Endometrial microvascular endothelial cells (primary cell): Measurements from ENCODE around the gene WNK2. TPM values are rescaled to one million over a fixed set of nuclear protein-coding genes. Genes with fewer than 3 reads are reported as not detected.

Source experiments
- in situ Hi-C: cut with HindIII; loops from 2 replicates; pipeline ENCODE4 v1.10.0; 2017; ENCODE audit warnings: low sequenced_read_pairs, low pct_unique_long_range_greater_than_20kb; ENCODE audit errors: inconsistent ontology term
- total RNA-seq: library from RNA; depleted of rRNA; stranded (reverse); fragments of >200 nt; gene quantifications from one replicate; pipeline ENCODE4 v1.2.3, GENCODE V29; 2015; ENCODE audit errors: inconsistent ontology term

Gene WNK2
- total RNA-seq, 1 donor from 2014 or later = not detected

- in situ Hi-C loops = no loop called here
These were observed 1.4 kb upstream of the WNK2 start for GRCh38 chr9:93182572-93182971.

DNA sequence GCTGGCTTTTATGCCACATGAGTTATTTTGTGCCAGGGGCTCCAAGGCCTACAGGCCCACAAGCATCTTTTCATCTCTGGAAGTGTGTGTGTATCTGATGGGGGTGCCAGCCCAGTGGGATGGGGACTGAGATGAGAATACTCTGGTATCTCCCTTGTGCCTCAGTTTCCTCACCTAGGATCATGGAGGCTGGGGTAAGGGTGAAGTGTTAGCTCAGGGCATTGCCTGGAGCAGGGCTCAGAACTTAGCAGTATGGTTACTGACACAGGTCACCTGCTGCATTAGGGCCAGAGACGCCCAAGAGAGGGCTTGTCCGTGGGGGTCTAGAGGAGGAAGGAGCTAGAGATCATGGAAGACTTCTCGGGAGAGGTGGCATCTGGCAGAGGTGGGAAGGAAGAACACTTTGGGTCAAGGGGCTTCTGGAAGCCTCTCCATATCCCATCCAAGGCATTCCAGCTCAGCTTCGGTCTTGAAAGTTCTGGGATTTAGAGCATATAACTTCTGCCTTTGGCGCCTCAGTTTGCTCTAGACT is 742 bp upstream of the WNK2 start:
- in situ Hi-C loops = no loop called here

DNA sequence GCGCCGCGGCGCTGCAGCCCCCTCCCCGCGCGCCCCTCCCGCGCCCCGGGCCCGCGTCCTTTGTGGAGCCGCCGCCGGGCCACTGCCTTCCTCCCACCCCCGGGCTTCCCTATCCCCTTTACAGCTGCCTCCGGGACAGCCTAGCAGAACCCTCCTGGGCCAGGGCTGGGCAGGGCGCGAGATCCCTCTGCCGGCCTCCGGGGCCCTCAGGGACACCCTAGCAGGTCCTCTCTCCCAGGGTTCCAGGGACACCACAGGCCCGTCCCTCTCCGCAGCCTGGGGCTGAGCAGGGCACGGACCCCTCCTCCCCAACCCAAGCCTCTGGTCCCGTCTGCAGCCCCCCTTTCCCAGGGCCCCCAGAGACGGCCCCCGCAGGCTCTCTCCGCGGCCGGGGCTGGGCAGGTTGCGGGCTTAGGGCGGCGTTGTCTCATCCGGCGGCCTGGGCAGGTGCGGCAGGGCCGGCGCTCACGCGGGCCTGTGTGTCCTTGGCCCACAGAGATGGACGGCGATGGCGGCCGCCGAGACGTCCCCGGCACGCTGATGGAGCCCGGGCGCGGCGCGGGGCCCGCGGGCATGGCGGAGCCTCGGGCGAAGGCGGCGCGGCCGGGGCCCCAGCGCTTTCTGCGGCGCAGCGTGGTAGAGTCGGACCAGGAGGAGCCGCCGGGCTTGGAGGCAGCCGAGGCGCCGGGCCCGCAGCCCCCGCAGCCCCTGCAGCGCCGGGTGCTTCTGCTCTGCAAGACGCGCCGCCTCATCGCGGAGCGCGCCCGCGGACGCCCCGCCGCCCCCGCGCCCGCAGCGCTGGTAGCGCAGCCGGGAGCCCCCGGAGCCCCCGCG is 710 bp downstream of the WNK2 start:
- in situ Hi-C loops = no loop called here

- in situ Hi-C loops = no loop called here
These were observed 1.6 kb downstream of the WNK2 start for GRCh38 chr9:93185266-93186214.

DNA sequence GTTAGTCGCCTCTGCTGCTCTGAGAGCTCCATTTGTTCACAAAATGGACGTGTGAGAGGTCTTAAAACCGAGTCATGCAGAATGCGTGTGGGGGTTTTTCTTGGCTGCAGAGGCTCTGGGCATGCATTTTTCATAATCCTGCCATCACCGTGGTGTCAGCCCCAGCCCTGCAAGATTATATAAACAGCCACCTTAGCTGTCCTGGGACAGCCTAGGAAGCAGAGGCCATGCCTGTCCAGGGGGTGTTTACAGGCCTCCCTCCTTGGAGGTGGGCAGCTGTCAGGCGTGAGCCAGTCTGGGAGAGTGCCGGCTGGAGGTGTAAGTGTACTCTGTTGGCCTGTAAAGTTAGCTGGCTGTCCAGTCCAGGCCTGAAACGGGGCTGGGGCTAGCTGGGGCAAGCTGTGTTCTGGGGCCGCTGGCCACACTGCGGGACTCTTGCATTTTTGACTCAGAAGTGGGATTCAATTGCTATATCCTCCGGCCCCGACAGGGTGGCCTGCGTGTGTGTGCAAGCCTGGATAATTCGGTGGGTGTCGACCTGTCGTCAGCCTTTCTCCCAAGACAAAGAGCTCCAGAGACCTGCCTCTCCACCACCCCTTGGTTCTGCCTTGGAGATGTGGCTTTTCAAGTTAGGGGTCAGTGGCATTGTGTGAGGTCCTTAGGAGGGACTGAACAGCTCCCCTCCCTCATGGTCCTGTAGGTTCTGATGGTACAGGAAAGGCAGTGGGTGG is 2.4 kb downstream of the WNK2 start:
- in situ Hi-C loops = no loop called here

GRCh38 chr9:93187047-93187446 is 3.1 kb downstream of the WNK2 start:
- in situ Hi-C loops = no loop called here

DNA sequence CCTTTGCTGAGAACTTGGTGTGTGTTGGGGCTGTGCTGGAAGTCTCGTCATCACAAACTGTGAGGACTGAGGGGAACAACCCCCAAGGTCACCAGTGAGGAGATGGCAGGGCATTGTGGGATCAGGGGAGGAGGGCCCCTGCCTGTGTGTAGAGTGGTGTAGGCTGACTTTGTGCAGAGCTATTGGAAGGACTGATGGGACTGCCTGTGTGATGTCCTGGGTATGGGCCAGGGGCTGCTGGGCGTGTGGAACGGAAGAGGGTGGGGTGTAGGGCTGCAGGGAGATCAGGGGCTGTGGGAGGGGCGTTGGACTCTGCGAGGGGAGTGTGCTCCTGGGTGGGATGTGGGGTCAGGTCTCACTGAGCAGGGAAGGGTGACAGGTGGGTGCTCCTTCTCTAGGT is 3.6 kb downstream of the WNK2 start:
- in situ Hi-C loops = no loop called here

DNA sequence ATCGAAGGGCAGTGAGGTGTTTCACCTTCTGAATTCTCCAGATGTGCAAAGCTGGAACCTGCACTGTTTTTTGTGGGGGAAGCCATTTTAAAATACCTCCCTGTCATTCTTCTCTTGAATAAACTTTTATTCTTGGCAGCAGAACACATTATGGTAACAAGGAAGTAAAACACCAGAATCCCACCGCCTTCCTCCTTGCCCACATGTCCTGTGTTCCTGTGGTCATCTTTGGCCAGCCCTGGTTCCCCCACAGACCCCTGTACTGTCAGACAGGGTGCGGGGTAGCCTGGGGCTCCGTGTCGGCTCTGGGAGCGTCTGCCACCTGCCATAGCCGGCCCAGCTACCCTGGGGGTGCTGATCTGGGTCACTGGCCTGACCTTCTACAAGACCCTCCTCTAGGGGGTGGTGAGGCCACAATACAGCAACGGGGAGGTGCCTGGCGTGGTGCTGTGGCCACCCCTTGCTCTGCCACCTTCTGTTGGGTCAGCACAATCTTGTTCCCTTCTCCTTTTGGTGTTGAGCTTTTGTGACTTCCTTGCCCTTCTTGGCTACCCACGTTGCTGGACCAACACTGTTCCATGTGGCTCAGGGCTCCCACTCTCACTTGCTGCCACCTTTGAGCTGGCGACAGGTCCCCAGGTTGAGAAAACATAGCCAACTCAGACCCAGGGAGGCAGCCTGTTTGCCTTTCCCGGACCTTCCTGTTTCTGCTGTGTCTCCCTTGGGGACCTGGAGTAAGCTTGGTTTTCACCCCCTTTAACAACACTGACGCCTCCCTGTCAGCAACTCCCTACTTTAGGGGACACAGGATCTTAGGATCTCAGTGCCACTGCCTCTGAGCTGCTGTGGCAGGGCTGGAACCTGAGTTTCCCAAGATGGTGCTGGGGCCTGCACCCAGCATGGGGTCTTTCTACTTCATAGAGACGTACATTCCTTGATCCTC is 4.8 kb downstream of the WNK2 start:
- in situ Hi-C loops = no loop called here

- in situ Hi-C loops = no loop called here
These were observed 5.6 kb downstream of the WNK2 start for GRCh38 chr9:93189369-93190132.

- in situ Hi-C loops = no loop called here
These were observed 6.2 kb downstream of the WNK2 start for GRCh38 chr9:93190133-93190525.

GRCh38 chr9:93190656-93191353 is 6.9 kb downstream of the WNK2 start:
- in situ Hi-C loops = no loop called here

DNA sequence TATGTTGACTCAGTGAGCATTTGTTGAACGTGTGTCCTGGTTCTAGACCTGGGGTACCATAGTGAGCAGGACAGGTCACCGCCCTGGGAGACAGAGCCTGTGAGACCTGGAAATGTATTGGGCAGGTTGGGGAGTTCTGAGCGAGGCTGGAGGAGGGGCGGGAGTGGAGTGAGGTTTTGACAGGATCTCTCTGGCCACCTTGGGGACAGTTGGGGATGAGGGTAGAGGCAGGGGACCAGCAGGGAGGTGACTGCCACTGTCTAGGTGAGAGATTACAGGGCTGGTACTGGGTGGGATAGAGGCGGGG is 7.4 kb downstream of the WNK2 start:
- in situ Hi-C loops = no loop called here

DNA sequence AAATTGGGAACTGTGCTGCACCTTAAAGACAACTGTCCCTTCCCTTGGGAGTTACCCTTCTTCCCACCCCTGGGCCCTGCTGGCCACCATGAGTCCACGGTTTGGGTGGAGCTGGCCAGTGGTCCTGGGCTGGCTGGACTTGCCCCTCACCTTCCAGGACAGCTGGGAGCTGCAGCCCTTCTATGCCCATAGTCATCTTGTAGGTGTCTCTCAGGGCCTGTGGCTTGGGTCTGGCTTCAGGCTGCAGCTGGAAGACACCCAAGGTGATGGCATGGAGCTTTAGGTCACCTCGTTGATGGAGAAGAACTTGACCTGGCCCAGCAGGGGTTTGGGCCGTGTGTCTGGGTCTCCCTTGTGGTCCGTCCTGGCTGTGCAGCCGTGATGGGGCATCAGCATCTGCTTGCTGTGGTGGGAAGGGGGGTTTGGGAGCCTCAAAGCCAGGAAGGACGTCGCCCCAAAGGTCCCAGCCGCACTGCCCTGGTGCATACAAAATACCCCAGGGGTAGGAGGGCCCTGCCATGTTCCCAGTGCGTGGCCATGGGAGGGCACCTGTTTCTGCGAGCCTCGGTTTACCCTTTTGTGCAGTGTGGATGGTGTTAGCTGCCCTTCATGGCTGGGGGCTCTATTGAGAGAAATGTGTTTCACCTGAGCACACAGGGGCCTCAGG is 8.9 kb downstream of the WNK2 start:
- in situ Hi-C loops = no loop called here

DNA sequence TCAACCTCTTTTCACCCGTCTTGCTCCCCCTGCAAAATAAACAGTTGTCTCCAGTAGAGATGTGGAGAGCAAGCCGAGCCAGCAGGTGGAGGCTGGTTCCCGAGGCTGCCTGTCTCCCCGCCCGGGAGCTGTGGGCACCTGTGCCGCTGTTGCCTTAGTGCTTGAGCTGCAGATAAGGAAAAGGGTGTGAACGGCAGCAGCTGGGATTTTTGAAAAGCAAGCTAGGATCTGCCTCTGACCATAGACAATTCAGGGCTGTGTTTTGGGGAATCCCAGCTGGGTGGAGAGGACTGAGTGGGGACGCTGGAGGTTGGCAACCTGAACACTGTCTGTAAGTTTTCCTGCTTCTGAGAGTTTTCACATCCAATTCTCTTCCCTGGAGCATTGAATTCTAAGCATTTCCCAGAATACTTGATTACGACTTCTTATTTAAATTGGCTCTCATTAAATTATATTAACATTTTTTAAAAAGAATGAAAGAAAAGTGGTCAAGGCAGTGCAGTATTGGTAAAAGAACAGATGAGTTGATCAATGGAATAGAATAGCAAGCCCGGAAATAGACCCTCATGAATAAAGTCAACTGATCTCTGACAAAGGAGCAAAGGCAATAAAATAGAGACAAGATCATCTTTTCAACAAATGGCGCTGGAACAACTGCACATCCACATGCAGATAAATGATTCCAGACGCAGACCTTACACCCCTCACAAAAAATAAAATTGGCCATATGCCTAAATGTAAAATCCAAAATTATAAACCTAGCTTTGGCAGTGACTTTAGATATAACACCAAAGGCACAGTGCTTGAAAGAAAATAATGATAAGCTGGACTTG is 9.7 kb downstream of the WNK2 start:
- in situ Hi-C loops = no loop called here

GRCh38 chr9:93194221-93194625 is 10.3 kb downstream of the WNK2 start:
- in situ Hi-C loops = no loop called here

GRCh38 chr9:93194641-93195040 is 10.7 kb downstream of the WNK2 start:
- in situ Hi-C loops = no loop called here
